GM18511 (cell line): ENCODE results near the gene CPED1.

Source experiments
- ATAC-seq: cut with Tn5 transposase; IDR thresholded peaks from one replicate; pipeline ENCODE4 v1.9.1; 2021; ENCODE audit warnings: mild to moderate bottlenecking, moderate library complexity; ENCODE audit not compliant: unreplicated experiment

CPED1 gene

DNA sequence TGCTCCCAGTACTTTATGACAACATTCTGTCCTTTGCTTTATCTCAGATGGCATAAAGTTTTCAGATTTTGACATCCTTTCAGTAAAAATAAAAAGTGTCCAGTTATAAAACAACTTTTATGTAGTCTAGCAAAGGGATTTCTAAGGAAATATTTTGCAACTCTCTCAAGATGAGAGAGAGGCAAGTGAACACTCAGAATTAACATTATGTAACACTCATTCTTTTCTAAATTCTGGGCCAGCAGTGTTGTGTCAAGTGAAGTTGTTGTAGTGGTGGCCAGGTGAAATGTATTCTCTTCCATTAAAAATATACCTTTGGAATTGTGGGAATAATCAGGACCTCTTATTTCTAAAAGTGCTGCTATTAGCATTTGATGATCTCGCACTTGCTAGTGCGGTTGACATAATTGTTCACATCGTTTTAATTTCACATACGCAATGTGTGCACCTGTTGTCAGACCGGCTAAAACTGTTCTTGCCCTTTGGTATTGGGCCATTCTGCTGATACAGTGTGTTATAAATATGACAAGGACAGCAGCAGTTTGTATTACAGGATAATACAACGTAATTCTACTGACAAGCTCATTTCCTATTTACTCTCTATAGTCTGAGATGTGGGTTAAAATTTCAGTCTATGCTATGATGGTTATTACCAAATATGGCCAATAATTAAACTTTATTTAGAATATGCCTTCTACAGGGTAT is 23.8 kb downstream of the CPED1 start:
- ATAC-seq, result no peak

GRCh38 chr7:121012919-121013318 is 24.4 kb downstream of the CPED1 start:
- no peak for ATAC-seq

- no peak for ATAC-seq
Observed at GRCh38 chr7:121015560-121015959, 27.0 kb downstream of the CPED1 start.

- no peak for ATAC-seq
Observed at GRCh38 chr7:121016966-121017365, 28.5 kb downstream of the CPED1 start.

- ATAC-seq, result no peak
Observed at GRCh38 chr7:121017586-121017985, 29.1 kb downstream of the CPED1 start.

DNA sequence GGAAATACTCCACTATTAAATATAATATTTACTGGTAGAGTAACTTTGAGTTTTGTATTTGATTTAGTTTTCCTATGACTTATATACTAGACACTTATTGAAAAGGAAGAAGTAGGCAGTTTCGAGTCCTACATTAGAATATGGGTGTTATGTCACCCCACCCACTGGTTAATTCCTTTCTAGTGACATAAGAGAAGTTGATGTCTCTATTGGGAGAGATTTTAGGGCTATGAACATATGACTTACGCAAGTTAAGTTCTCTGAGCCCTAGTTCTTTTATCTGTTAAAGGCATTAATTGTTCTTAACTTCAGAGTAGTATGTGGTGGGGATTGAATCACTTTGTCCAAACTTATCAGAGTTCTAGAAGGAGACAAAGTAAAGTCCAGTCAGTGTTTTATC is 30.5 kb downstream of the CPED1 start:
- ATAC-seq, result no peak

- no peak for ATAC-seq
Observed at GRCh38 chr7:121020249-121020988, 31.9 kb downstream of the CPED1 start.

GRCh38 chr7:121020989-121021969 is 32.8 kb downstream of the CPED1 start:
- ATAC-seq, result no peak

GRCh38 chr7:121023194-121023593 is 34.7 kb downstream of the CPED1 start:
- ATAC-seq, result no peak

- no peak for ATAC-seq
Observed at GRCh38 chr7:121023683-121024511, 35.4 kb downstream of the CPED1 start.

DNA sequence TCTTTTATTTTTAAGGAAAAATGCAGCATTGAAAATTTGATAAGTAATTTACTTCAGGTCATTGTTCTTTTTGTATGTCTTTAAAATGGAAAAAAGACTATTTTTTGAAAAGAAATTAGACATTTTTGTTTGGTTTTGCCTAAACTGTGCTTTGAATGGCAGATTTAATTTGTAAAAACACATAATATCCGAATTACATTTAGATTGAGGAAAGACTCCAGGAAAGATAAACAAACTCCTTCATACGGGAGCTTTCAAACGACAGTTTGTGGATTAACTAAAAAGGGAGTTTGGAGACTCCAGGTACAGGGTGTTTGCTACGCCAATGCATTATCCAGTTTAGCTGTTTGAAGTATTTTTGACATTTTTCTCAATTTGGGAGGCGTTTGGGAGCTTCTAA is 36.1 kb downstream of the CPED1 start:
- no peak for ATAC-seq

DNA sequence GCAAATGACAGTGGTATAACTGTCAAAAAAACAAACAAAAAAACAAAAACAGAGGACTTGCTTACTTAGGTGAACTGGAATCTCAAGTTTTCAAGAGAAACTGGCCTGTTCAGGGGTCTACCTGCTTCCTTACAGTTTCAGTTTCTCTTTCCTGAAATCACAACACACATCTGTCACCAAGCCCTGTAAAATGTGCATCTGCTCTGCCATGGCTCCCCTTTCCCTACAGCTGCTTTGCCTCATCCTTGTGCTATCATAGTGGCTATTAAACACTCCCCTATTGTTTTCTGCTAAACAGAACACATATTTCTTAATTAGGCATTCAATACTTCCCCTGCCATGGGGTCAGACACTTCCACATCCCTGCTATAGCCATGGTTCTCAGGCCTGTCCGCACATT is 37.6 kb downstream of the CPED1 start:
- ATAC-seq, result no peak

DNA sequence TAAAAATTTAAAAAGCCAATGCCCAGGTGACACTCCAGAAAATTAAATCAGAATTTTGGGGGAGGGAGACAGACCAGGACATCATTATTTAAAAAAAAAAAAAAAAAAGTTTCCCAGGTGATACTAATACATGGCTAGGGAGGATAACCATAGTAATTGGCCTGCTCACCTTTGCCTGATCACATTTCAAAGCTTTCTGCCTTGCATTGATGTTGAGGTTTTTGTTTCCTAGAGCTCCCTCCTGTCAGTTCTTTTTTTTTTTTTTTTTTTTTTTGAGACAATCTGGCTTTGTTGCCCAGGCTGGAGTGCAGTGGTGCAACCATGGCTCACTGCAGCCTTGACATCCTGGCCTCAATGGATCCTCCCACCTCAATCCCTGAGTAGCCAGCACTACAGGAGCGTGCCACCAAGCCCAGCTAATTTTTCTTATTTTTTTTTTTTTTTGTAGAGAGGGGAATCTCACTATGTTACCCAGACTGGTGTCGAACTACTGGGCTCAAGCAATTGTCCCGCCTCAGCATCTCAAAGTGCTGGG is 38.1 kb downstream of the CPED1 start:
- no peak for ATAC-seq

- ATAC-seq, result no peak
Observed at GRCh38 chr7:121027761-121028669, 39.5 kb downstream of the CPED1 start.

GRCh38 chr7:121029302-121029701 is 40.8 kb downstream of the CPED1 start:
- ATAC-seq, result no peak

DNA sequence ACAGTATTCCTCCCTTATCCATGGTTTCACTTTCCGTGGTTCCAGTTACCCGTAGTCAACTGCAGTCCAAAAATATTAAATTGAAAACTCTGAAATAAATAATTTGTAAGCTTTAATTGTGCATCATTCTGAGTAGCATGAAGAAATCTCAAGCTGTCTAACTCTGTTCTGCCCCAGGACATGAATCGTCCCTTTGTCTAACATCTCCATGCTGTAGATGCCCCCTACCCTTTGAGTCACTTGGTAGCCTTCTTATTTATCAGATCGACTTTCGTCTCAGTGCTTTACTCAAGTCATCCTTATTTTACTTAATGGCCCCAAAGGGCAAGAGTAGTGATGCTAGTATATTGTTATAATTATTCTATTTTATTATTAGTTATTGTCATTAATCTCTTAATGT is 41.8 kb downstream of the CPED1 start:
- ATAC-seq, result no peak

DNA sequence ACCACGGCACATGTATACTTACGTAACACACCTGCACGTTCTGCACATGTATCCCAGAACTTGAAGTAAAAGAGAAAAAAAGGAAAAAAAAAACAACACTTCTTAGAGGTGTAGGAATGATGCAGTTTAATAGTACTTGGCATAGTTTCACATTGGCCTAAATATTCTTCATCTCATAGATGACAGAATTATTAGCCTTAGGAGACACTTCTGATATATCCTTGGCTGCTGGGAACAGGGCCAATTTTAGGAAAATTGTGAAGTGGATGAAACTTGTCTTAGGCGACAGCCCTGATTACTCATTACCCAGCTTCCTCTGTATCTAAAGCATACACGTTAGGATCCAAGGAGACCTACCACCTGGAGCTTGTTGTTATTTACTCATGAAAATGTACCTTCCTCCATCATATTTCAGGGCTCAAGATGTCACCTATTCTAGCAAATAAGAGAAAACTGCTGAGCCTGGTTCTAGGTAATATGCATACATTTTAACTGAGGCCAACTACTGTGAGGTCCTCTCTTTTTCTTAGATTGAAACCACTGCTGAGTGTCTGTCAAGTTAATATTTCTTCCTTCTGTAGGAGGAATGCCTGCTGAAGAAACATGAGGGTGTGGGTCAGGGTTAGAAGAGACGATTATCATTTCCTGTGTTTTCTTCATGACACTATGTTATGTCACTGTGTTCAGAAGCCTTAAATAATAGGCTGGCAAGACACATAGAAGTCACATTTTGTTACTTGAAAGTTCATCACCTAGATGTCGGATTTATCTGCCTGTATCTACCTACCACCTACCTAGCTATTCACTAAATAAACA is 44.3 kb downstream of the CPED1 start:
- no peak for ATAC-seq

- no peak for ATAC-seq
Observed at GRCh38 chr7:121034929-121035328, 46.4 kb downstream of the CPED1 start.
